Peyer's patch (tissue), 4 donors: ENCODE measurements around the gene TXNL1. TPM values are rescaled to one million over a fixed set of nuclear protein-coding genes. Genes with fewer than 3 reads are reported as not detected.

ENCODE experiments used
- DNase-seq, 3 donors: peaks; one replicate each; pipeline ENCODE4 v3.0.0-alpha.2; 2017 to 2019
- H3K27ac ChIP-seq, 4 donors: fragments of 200-600 bp; sonication (generic); one replicate each; pipeline ENCODE4 v1.5.1; 2016 to 2019
- H3K27me3 ChIP-seq, 2 donors: fragments of 200-600 bp; sonication (generic); one replicate each; pipeline ENCODE4 v1.5.1; 2019
- H3K36me3 ChIP-seq, 3 donors: fragments of 200-600 bp; sonication (generic); one replicate each; pipeline ENCODE4 v1.5.1; 2016 to 2019
- H3K4me1 ChIP-seq, 4 donors: fragments of 200-600 bp; sonication (generic); one replicate each; pipeline ENCODE4 v1.5.1; 2016 to 2019
- H3K4me3 ChIP-seq, 4 donors: fragments of 200-600 bp; sonication (generic); 1 replicate in 3 of 4; 2 replicates in 1 of 4; pipeline ENCODE4 v1.5.1; 2016 to 2019; ENCODE audit warnings: mild to moderate bottlenecking in 1 of 4
- H3K9me3 ChIP-seq, 4 donors: fragments of 200-600 bp; sonication (generic); one replicate each; pipeline ENCODE4 v1.5.1; 2016 to 2019; ENCODE audit warnings: mild to moderate bottlenecking in 1 of 4
- POLR2A ChIP-seq, 2 donors: fragments of 450-650 bp; IDR thresholded peaks; one replicate each; pipeline ENCODE4 v1.5.1; 2017; ENCODE audit warnings: antibody characterized with exemption in 2 of 2, mild to moderate bottlenecking in 2 of 2, moderate library complexity in 2 of 2
- total RNA-seq, 4 donors: library from RNA; depleted of rRNA; stranded (reverse); fragments of >200 nt; gene quantifications; one replicate each; pipeline ENCODE4 v1.1.0, GENCODE V29; 2016
- TF ChIP-seq, protein P1 (sequence below), 6 experiments: fragments of 450-650 bp in 4 of 6; fragments of 200-600 bp in 2 of 6; sonication (generic) in 1 of 6; IDR thresholded peaks; one replicate each; pipeline ENCODE4 v1.5.1; 2017 to 2019; ENCODE audit warnings: antibody characterized with exemption in 6 of 6, mild to moderate bottlenecking in 3 of 6, moderate library complexity in 1 of 6

The TXNL1 gene
- total RNA-seq, 4 donors from 2014 or later = 25.3 to 40.6 (median 31.8) TPM

DNA sequence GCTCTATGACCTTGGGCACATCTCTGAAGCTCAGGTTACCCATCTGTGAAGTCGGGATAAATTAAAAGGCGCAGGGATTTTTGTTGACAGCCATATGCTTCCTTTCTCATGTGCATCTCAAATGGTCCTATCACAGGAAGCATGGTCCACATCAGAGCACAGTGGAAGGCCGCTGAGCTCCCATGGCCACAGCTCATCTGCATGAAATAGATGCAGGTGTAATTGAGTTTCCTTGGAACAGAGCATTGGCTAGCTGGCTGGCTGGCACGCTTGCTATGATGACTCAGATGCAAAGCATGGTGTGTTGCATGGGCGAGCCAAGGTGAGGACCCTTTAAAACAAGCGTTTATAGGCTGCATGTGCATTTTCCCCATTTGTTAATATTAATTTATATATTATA, 79.3 kb downstream of the TXNL1 start:
- H3K9me3 ChIP-seq = no peaks in the 10 kb centered on the region
- TF ChIP-seq POLR2A (IDR thresholded peaks at IDR 0.05) = no peak
- TF ChIP-seq, protein P1, sequence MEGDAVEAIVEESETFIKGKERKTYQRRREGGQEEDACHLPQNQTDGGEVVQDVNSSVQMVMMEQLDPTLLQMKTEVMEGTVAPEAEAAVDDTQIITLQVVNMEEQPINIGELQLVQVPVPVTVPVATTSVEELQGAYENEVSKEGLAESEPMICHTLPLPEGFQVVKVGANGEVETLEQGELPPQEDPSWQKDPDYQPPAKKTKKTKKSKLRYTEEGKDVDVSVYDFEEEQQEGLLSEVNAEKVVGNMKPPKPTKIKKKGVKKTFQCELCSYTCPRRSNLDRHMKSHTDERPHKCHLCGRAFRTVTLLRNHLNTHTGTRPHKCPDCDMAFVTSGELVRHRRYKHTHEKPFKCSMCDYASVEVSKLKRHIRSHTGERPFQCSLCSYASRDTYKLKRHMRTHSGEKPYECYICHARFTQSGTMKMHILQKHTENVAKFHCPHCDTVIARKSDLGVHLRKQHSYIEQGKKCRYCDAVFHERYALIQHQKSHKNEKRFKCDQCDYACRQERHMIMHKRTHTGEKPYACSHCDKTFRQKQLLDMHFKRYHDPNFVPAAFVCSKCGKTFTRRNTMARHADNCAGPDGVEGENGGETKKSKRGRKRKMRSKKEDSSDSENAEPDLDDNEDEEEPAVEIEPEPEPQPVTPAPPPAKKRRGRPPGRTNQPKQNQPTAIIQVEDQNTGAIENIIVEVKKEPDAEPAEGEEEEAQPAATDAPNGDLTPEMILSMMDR (IDR thresholded peaks at IDR 0.05) = no peak
- H3K4me1 ChIP-seq = no peaks in the 10 kb centered on the region
- DNase-seq = no peak
- no peaks in the 10 kb centered on the region for H3K36me3 ChIP-seq
- H3K4me3 ChIP-seq = no peak overlapping the region
- no peaks in the 10 kb centered on the region for H3K27me3 ChIP-seq
- H3K27ac ChIP-seq = no peak overlapping the region

DNA sequence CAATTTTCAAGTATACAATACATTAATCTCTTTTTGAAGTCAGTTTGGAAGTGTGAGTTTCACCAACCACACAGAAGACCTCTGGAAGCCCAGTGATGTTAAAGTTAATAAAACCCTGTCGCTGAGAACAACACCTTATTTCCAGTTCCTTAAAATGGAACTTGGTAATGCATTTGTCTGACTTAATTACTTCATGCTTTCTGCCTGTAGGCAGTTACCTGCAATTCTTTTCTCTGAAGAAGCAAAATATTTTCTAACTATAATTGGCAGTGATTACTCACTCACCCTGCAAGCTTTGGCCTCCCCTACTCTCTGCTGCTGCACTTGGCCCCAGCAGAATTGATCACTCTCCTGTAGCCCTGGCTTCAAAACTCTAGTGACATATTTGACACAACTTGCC, 81.5 kb downstream of the TXNL1 start:
- Histone ChIP-seq H3K27ac (no peak overlapping the region), H3K27me3 (no peaks in the 10 kb centered on the region), H3K4me3 (no peak overlapping the region), H3K36me3 (no peaks in the 10 kb centered on the region), H3K9me3 (no peaks in the 10 kb centered on the region), H3K4me1 (no peaks in the 10 kb centered on the region)
- TF ChIP-seq, protein P1 (IDR thresholded peaks at IDR 0.05) = no peak
- no peak for TF ChIP-seq POLR2A (IDR thresholded peaks at IDR 0.05)
- DNase-seq = no peak

DNA sequence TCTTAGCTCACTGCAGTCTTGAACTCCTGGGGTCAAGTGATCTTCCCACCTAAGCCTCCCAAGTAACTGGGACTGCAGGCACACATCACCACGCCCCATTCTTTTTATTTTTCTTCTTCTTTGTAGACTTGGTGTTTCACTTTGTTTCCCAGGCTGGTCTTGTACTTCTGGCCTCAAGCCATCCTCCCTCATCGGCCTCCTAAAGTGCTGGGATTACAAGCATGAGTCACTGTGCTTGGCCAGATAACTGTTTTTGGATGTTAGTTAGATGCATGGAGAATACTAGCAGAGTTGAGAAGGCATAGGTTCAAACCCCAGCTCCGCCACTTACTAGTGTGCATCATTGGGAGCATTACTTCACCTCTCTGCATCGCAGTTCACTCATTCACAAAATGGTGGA, 88.3 kb downstream of the TXNL1 start:
- Histone ChIP-seq H3K9me3 (no peaks in the 10 kb centered on the region), H3K27me3 (no peaks in the 10 kb centered on the region), H3K36me3 (no peaks in the 10 kb centered on the region), H3K4me3 (no peak overlapping the region), H3K27ac (no peak overlapping the region), H3K4me1 (no peaks in the 10 kb centered on the region)
- no peak for DNase-seq
- TF ChIP-seq POLR2A (IDR thresholded peaks at IDR 0.05) = no peak
- TF ChIP-seq, protein P1 (IDR thresholded peaks at IDR 0.05) = no peak

Other genes starting within 250 kb of the TXNL1 start
- 10 to 100 TPM; 28.0 to 60.2 (median 34.4) TPM for gene WDR7, start 12.8 kb upstream of the TXNL1 start, total RNA-seq